ENCODE results near the gene PRMT1. TPM values are rescaled to one million over a fixed set of nuclear protein-coding genes. Genes with fewer than 3 reads are reported as not detected.

Gene PRMT1
- total RNA-seq, 1 experiment from 2014 or later: 629 TPM

DNA sequence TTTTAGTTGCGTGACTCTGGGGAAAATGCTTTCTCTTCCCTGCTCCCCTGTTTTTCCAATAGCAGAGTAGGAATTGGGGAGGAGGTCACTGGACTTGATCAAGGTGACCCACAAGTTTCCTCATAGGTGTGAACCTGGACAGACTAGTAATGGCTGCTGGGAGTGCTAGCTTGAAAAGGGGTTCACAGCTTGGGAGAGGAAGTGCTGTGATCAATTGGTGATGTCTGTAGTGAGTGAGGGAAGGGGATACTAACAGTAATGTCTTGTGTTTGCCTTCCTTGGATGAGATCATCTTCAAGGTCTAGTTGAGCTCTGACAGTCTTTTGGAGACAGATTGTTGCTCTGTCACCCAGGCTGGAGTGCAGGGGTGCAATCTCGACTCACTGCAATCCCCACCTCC is 9.6 kb upstream of the PRMT1 start:
- DNase-seq (ENCODE audit: low spot score): no peak

DNA sequence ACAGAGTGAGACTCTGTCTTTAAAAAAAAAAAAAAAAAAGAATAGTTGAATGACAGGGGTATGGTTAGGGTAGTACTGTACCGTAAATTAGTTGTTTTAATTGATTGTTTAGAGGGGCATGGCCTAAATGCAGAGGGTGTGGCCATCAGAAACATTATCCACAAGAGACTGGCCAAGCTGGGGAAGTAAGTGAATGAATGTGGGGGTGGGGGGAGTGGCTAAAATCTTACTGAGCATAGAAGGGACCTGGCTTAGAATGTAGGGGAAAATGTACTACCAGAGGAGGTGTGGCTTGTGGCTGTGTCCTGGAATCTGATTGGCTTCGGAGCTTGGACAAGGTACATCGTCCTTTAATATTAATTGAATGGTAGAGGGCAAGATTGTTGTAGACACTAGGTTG is 7.6 kb upstream of the PRMT1 start:
- DNase-seq (ENCODE audit: low spot score): no peak

DNA sequence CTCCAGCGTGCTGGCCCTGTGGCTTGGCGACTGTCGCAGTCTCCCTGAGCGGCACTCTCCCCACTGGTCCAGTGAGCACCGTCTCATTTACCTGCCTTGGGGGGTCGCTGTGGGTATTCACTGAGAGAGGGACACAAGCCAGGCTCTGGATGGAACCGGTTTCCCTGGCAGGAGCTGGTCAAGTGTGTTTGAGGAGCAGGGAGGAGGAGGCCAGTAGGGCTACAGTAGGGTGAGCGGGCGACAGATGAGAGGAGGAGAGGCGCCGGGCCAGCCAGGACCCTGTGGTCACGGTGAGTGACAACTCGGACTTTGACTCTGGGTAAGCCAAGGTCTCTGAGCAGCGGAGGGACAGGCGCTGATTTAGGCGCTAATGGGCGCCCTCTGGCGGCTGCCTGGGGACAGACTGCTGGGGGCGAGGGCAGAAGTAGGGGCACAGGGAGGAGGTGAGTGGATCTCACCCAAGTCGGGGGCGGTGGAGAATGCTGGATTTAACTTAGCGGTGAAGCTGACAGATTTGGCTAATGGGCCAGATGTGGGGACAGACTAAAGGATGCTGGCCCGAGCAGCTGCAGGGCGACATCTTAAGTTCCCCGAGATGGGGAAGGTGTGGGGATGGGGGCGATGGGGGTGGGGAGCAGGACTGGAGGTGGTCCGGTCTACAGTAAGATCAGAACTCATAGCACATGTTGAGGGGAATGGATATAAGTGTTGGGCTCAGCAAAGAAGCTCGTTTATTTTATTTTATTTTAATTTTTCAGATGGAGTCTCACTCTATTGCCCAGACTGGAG is 4.7 kb upstream of the PRMT1 start:
- DNase-seq (ENCODE audit: low spot score): peak; percentile 60

DNA sequence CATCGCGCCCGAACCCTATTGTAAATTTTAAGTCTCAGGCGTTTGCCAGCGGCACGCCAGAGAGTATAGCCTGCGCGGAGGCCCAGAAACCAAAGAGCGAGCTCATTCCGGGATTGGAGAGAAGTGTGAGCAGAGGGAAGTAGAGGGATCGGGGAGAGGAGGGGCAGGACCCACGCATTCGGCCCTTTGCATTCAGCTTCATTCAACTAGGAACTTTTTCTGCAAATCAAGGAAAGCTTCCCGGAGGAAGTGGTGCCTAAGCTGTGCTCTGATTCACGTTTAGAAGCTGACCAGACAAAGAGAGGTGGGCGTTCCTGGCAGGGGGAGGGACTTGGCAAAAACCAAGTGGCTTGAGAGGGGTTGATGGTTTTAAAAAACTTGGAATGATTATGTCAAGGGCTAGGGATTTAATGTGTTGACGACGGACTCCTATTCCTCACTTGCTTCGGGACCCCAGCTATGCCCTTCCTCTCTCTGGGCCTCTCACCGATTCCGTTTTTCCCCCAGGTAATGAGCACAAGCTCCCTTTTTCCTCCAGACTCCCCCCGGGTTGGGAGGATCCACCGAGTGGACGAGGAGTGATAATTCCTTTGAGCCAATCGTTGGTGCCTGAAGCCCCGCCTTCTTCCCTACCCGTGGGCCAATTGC is 811 bp upstream of the PRMT1 start:
- peak; percentile 96 for DNase-seq (ENCODE audit: low spot score)

DNA sequence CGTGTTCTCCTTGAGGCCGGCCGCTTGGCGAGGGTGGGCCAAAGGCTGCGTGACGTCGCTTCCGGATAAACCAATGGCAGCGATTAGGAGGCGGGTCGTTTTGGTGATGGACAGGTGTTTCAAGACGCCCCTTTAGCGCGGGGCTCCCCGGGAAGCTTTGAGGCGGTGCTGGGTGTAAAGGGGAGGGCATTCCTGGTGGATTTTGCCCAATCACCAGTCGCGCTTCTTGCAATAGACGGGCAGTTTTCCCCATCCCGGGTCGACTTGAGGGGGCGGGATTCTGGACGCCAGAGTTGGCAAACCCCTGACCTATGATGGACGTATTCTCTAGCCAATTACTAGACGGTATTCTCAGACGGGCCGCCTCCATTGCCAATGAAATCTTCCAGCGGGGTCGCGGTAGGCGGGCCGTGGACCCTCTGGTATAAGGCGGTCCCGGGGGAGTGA is 264 bp upstream of the PRMT1 start:
- peak; percentile 100 for DNase-seq (ENCODE audit: low spot score)

DNA sequence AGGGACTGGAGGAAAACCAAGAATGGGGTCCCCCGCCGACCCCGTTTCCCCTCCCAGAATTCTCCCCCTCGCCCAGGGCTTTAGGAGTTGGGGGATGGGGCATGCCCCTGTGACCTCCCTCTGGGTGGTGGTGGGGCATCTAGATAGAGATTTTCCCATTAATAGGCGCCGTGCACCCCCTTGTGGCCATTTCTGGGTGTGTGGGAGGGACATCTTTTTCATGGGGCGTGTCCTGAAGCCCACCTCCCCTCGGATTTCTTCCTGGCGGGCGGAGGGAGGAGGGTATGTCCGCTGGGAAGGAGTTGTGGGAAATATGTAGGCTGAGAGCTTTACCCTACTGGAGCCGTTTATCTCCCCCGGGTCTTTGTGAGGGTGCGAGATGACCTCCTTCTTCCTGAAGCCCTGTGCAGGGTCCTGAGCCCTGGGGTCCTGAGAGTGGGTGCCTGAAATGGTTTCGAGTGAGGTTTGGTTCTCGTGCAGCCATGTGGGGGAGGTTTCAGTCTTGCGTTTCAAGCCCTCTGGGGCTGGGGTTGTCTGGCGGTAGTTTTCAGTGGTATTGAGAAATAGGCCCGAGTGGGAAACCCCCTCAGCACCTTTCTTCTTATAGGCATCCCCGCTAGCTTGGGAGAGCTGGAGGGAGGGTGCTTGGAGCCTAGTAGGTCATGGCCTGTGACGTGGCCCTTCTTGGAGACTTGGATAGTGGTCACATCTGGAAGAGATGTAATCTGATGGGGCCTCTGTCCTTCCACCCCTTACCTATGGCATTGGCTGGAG is 1.0 kb downstream of the PRMT1 start:
- peak; percentile 59 for DNase-seq (ENCODE audit: low spot score)

DNA sequence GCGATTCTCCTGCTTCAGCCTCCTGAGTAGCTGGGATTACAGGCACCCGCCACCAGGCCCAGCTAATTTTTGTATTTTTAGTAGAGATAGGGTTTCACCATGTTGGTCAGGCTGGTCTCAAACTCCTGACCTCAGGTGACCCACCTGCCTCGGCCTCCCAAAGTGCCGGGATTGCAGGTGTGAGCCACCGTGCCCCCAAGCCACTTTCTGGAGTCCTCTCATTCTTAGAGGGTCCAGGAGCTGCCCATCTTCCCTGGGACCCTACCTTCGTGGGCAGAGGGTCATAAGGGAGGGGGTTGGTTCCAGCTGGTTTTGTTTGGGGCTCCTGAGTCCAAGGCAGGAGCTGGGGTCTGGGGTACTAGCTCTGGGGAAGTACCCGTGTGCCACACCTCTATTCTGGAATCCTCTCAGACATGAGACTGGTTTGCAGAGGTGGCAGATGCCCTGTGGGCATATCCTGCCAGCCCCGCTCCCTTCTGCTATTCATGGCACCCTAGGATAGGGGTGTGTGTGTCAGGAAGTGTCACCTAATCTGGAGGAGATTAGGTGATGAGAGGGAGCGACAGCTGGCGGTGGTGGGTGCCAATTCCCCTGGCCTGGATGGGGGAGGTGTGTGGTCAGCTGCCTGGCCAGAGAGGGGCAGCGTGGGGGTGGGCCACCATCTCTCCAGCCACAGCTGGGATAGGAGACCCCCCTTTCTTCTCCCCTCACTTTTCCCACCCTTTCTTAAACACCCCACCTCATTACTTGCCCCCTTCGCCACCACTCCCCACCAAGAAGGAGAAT is 2.1 kb downstream of the PRMT1 start:
- DNase-seq (ENCODE audit: low spot score): no peak

DNA sequence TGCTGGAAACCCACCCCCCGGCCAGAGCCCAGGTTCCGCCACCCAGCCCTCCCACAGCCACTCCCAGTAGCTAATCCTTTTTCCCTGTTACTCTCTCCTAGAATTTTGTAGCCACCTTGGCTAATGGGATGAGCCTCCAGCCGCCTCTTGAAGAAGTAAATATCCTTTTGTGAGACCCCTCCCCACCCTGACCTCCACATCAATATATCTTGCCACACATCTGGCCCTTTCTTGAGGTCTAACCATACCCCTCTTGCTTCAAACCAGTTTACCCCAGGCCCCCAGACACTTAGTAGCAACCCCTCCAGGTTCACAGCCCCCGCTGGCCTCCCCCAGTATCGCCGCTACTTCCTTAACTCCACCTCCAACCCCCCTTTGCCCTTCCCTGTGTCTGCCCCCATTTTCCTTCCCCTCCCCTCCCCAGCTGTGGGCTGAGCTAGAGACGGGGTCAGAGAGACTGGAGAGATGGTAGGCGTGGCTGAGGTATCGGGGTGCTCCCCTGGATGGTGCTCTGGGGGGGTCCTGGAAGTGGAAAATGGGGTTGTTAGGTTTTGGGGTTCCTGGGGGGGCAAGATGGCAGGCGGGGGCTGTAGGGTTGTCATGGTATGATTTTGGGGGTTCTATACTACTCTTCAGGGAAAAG is 2.8 kb downstream of the PRMT1 start:
- DNase-seq (ENCODE audit: low spot score): no peak

DNA sequence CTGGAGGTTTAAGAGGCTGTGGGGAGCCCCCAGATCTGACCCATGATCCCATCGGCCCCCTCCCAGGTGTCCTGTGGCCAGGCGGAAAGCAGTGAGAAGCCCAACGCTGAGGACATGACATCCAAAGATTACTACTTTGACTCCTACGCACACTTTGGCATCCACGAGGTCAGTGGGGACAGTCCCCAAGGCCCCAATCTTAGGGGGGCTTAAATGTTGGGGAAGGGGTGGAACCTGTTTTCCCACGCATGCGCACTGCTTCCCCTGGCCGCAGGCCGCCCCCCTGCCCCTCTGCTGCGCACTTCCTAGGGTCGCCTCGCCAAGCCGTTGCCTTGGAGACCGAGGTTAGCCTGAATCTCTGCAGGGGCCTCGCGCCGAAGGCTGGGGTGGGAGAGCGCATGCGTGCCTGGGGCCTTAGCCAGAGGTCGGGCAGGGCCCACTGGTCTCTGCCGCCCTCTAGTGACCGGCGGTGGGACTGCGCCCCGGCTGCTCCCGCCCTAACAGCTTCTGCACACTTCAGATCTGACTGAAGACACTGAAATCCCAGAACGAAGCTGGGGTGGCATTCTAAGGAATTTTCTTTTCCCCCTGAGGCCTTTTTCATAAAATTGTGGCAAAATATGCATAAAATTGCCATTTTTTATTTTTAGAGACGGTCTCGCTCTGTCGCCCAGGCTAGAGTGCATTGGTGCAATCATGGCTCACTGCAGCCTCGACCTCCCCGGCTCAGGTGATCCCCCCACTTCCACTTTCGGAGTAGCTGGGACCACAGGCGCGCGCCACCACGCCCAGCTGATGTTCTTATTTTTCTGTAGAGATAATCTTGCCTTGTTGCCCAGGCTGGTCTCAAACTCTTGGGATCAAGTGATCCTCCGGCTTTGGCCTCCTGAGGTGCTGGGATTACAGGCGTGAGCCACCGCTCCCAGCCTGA is 3.6 kb downstream of the PRMT1 start:
- DNase-seq (ENCODE audit: low spot score): peak; percentile 83

DNA sequence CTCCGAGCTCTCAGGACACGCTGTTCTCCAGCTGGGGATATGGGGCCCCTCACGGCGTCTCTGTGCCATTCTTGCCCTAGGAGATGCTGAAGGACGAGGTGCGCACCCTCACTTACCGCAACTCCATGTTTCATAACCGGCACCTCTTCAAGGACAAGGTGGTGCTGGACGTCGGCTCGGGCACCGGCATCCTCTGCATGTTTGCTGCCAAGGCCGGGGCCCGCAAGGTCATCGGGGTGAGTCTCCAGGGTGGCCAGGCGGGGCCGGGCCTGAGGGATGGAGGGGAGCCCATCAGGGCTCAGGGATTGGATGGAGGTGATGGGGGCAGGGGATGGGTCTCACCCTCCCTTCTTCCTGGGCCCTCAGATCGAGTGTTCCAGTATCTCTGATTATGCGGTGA is 4.8 kb downstream of the PRMT1 start:
- no peak for DNase-seq (ENCODE audit: low spot score)

DNA sequence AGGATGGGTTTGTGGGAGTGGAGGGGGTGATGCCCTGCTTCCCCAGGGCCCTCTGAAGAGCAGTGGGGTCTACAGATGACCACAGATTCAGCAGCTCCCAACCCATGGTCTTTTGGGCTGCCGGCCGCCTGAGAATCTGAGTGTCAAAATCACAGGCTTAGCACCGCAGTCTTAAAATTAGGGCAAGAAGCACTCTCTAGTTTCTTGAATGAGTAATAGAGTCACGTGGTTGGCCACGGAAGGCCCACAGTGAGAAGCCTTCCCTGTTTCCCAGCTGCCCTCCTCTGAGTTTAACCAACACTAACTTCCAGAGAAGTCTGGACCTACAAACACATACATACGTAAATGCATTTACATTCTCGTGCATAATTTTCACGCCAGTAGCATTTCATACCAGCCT is 5.2 kb downstream of the PRMT1 start:
- DNase-seq (ENCODE audit: low spot score): no peak

DNA sequence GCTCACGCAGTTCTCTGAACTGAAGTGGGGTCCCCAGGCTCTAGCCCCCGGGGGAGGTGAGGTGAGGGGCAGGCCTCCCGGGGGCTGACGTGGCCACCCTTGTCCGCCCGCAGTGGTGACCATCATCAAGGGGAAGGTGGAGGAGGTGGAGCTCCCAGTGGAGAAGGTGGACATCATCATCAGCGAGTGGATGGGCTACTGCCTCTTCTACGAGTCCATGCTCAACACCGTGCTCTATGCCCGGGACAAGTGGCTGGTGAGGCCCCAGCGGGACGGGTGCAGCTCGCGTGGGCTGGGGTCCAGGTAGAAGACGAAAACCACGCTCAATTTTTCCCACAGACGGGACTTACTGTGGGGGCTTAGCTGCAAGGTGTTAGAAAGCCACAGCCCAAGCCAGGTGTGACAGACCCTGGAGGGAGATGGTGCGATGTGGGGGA is 6.8 kb downstream of the PRMT1 start:
- no peak for DNase-seq (ENCODE audit: low spot score)

DNA sequence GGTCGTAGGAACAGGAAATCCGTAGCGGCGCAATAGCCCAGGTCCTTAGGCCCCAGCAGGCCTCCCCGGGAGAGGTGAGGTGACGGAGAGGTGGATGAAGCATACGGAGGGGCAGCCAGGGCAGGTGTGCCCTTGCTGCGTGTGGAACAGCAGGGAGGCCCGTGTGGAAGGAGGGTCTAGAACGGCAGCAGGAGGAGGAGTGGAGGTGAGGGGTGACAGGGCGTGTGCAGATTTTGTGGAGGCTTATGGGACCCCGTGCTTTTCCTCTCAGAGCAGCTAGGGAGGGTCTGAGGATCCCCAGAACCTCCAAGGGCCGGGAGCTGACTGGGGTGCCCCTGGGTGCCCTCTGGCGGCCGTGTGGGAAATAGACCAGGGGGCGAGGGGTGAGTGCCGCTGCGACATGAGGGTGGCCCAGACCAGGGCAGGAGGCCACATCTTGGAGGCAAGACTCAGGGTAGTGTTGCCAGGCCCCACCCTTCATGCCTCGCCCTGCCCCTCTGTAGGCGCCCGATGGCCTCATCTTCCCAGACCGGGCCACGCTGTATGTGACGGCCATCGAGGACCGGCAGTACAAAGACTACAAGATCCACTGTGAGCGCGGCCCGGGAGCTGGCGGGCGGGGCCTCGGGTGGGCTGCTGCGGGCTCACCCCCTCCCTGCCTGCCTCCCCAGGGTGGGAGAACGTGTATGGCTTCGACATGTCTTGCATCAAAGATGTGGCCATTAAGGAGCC is 7.3 kb downstream of the PRMT1 start:
- DNase-seq (ENCODE audit: low spot score): no peak

DNA sequence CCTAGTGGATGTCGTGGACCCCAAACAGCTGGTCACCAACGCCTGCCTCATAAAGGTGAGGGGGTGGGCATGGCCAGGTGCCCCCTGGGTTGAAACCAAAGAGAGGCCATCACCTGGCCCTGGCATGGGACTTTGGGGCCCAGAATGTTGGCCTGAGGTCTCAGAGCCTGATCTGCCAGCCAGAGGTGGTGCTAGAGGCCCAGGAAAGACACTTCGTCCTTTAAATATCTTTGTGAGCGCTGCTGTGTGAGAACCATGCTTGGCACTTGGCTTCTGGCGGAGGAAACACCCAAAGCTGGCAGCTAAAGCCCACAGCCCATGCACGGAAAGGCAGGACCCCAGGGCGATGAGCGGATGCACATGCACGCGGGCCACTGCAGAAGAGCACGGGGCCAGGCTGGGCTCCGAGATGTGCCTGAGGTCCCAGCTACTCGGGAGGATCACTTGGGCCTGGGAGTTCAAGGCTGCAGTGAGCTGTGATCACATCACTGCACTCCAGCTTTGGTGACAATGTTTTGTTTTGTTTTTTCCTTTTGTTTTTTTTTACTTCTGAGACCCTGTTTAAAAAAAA is 8.0 kb downstream of the PRMT1 start:
- DNase-seq (ENCODE audit: low spot score): no peak

DNA sequence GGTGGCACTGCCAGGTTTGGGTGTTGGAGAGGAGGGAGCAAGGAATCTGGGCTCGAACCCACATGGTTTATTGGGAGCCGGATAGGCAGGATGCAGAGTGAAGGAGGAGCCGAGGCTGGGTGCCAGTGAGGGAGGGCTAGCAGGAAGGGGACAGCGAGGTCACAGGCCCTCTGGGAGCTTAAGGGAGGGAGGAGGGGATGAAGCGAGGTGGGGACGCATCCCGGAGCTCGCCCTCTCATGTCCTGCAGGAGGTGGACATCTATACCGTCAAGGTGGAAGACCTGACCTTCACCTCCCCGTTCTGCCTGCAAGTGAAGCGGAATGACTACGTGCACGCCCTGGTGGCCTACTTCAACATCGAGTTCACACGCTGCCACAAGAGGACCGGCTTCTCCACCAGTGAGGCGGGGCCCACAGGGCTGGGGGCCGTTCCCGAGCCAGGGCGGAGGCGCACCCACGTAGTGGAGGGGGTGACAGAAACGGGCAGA is 8.8 kb downstream of the PRMT1 start:
- no peak for DNase-seq (ENCODE audit: low spot score)

DNA sequence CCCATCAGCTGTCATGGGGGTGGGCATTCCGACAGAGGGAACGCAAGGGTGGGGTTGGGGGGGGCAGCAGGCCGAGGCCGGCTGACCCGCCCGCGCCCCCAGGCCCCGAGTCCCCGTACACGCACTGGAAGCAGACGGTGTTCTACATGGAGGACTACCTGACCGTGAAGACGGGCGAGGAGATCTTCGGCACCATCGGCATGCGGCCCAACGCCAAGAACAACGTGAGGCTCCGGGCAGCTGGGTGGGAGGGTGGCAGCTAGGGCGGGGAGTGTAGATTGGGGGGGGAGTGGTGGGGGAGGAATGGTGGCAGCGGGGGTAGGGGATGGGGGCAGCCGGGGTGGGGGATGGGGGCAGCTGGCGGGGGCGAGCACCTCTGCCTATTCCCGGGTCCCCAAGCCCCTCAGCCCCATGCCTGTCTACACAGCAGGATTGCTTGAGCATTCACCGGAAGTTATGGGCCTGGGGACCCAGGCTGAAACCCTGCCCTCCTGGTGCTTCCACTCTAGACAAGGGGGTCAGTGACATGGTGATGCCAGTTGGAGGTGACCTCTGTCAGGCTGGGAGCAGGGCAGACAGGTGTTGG is 9.5 kb downstream of the PRMT1 start:
- no peak for DNase-seq (ENCODE audit: low spot score)

DNA sequence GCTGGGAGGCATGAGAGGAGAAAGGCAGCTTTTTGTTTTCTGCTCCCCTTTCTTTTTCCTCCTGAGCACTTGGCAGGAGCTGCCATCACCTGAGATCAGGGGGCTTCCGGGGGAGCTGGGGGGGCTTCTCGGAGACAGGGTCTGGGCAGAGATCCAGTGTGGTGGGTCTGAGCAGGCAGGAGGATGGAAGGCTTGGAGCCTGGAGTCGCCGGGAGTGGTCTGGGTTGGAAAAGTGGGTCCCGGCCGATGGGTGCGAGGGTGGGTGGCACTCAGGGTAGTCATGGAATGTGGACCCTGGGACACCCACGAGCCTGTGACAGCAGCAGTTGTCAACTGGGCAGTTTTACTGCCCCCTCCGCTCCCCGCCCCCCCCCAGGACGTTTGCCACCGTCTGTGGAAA is 10.1 kb downstream of the PRMT1 start:
- no peak for DNase-seq (ENCODE audit: low spot score)

DNA sequence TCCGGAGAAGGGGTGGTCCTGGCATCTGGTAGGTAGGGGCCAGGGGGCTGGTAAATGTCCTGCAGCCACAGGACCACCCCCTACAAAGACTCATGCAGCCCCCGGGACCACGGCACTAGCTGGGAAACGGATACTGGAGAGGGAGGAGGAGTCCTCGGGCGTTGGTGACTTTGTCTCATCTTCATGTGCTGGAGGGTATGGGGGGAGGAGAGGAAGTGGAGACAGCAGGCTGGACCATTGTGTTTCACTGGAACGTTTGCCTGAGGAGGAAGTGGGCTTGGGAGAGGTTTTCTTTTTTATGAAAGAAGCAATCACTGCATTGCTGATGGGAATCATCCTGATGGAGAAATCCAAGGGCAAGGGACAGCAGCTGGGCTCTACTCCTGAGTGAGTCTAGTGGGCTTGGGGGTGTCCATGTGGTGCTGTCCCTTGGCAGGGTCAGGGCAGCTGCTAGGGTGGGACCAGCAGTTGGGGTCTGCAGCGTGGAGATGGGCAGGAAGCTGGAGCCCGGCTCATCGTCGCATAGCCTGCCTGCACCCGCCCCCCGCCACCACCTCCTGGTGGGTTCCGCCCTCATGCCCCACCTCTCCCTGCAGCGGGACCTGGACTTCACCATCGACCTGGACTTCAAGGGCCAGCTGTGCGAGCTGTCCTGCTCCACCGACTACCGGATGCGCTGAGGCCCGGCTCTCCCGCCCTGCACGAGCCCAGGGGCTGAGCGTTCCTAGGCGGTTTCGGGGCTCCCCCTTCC is 10.7 kb downstream of the PRMT1 start:
- DNase-seq (ENCODE audit: low spot score): no peak

Measured in H4 (cell line).